H1 (cell line): ENCODE measurements around the gene YWHAQ. TPM values are rescaled to one million over a fixed set of nuclear protein-coding genes. Genes with fewer than 3 reads are reported as not detected.

Source experiments
- CTCF ChIA-PET: fragments of 300-600 bp; sonication (Branson Sonifier 250); formaldehyde crosslinking; loops from one replicate; lab custom pipeline; 2021; ENCODE audit not compliant: partially characterized antibody; lab: Charles Lee
- POLR2A ChIA-PET: fragments of 300-600 bp; sonication (Branson Sonifier 250); formaldehyde crosslinking; loops from one replicate; lab custom pipeline; 2021; ENCODE audit warnings: inconsistent platforms; ENCODE audit not compliant: partially characterized antibody; lab: Charles Lee
- DNase-seq, 2 experiments: peaks; one replicate each; pipeline versions ENCODE4 v3.0.0 to v3.0.0-alpha.2; 2010 to 2022; ENCODE audit warnings: low spot score in 2 of 2, low read depth in 1 of 2, mixed read lengths in 1 of 2
- FAIRE-seq: peaks from 2 replicates; lab custom pipeline; 2011; peaks lifted over from hg19 to GRCh38; lab: Jason Lieb, UNC
- H2AFZ ChIP-seq: 2 replicates; pipeline ENCODE4 v1.8.1; 2012; ENCODE audit warnings: low read length, inconsistent platforms
- H2AK5ac ChIP-seq: 2 replicates; pipeline ENCODE4 v1.6.1; 2013; ENCODE audit warnings: low read depth, low read length
- H2BK120ac ChIP-seq: replicated peaks from 2 replicates; pipeline ENCODE3; 2013; ENCODE audit warnings: low read depth, low read length, inconsistent platforms
- H2BK12ac ChIP-seq: 2 replicates; pipeline ENCODE4 v1.6.1; 2013; ENCODE audit warnings: low read depth, low read length
- H2BK15ac ChIP-seq: 2 replicates; pipeline ENCODE4 v1.6.1; 2013; ENCODE audit warnings: low read length
- H2BK20ac ChIP-seq: 2 replicates; pipeline ENCODE4 v1.6.1; 2013; ENCODE audit warnings: low read length
- H2BK5ac ChIP-seq: 2 replicates; pipeline ENCODE4 v1.6.1; 2013; ENCODE audit warnings: low read depth, low read length
- H3K14ac ChIP-seq: 2 replicates; pipeline ENCODE4 v1.6.1; 2013; ENCODE audit warnings: inconsistent platforms; ENCODE audit not compliant: insufficient read length
- H3K18ac ChIP-seq: 2 replicates; pipeline ENCODE4 v1.6.1; 2013; ENCODE audit warnings: low read length; ENCODE audit errors: extremely low read depth
- H3K23ac ChIP-seq: 2 replicates; pipeline ENCODE4 v1.6.1; 2013; ENCODE audit warnings: inconsistent platforms; ENCODE audit not compliant: insufficient read length
- H3K23me2 ChIP-seq: 2 replicates; pipeline ENCODE4 v1.6.1; 2013; ENCODE audit warnings: low read depth, low read length
- H3K27ac ChIP-seq: 2 replicates; pipeline ENCODE4 v1.6.1; 2011; ENCODE audit warnings: low read depth, low read length, inconsistent platforms
- H3K27me3 ChIP-seq, 4 experiments: replicated peaks in 1 of 4; 1 replicate in 1 of 4; 2 replicates in 3 of 4; pipeline versions ENCODE4 v1.6.1 to v1.8.1; 2011 to 2013; ENCODE audit warnings: low read length in 3 of 4, mild to moderate bottlenecking in 3 of 4, inconsistent platforms in 2 of 4, mixed read lengths in 2 of 4, moderate library complexity in 1 of 4; ENCODE audit not compliant: control insufficient read depth in 3 of 4, insufficient read depth in 3 of 4; ENCODE audit errors: extremely low read depth in 1 of 4
- H3K36me3 ChIP-seq, 4 experiments: 2 replicates each; pipeline versions ENCODE4 v1.6.1 to v1.8.1; 2011 to 2013; ENCODE audit warnings: mild to moderate bottlenecking in 4 of 4, low read length in 3 of 4, moderate library complexity in 2 of 4, control low read depth in 1 of 4, inconsistent platforms in 1 of 4; ENCODE audit not compliant: insufficient read depth in 4 of 4, control insufficient read depth in 2 of 4
- H3K4ac ChIP-seq: replicated peaks from 2 replicates; pipeline ENCODE3; 2013; ENCODE audit warnings: low read length, low read depth, mixed read lengths, inconsistent platforms; ENCODE audit not compliant: insufficient read length
- H3K4me1 ChIP-seq, 4 experiments: replicated peaks in 1 of 4; 1 replicate in 1 of 4; 2 replicates in 3 of 4; pipeline versions ENCODE4 v1.6.1 to v1.8.1; 2011 to 2013; ENCODE audit warnings: low read length in 3 of 4, inconsistent platforms in 2 of 4, mixed read lengths in 1 of 4; ENCODE audit not compliant: insufficient read depth in 4 of 4, control insufficient read depth in 3 of 4
- H3K4me2 ChIP-seq, 2 experiments: 2 replicates each; pipeline versions ENCODE4 v1.6.1 to v1.8.1; 2011 to 2013; ENCODE audit warnings: low read depth in 2 of 2, low read length in 2 of 2, control low read depth in 1 of 2, inconsistent platforms in 1 of 2, mild to moderate bottlenecking in 1 of 2; ENCODE audit not compliant: insufficient read depth in 1 of 2
- H3K4me3 ChIP-seq, 4 experiments: fragments of 200-600, 300-600 bp in 1 of 4; sonication (generic), shearing (Covaris generic), sonication (Bioruptor Twin) in 1 of 4; 2 replicates each; pipeline versions ENCODE4 v1.5.1 to v1.8.1; 2011 to 2016; ENCODE audit warnings: low read length in 4 of 4, low read depth in 3 of 4, control low read depth in 2 of 4, inconsistent platforms in 2 of 4, mild to moderate bottlenecking in 2 of 4, mixed read lengths in 1 of 4, moderate library complexity in 1 of 4; ENCODE audit not compliant: insufficient read depth in 2 of 4; ENCODE audit errors: extremely low read depth in 1 of 4
- H3K56ac ChIP-seq: replicated peaks from 2 replicates; pipeline ENCODE3; 2013; ENCODE audit warnings: low read depth, mild to moderate bottlenecking, mixed read lengths, low read length, inconsistent platforms; ENCODE audit not compliant: insufficient read length
- H3K79me1 ChIP-seq: 2 replicates; pipeline ENCODE4 v1.6.1; 2013; ENCODE audit warnings: low read depth, low read length, control low read depth
- H3K79me2 ChIP-seq, 2 experiments: 2 replicates each; pipeline versions ENCODE4 v1.6.1 to v1.8.1; 2012 to 2013; ENCODE audit warnings: low read length in 2 of 2, mild to moderate bottlenecking in 2 of 2, inconsistent platforms in 1 of 2; ENCODE audit not compliant: insufficient read depth in 2 of 2, control insufficient read depth in 1 of 2
- H3K9ac ChIP-seq, 4 experiments: replicated peaks in 1 of 4; 1 replicate in 1 of 4; 2 replicates in 3 of 4; pipeline versions ENCODE4 v1.6.1 to v1.8.1; 2011 to 2013; ENCODE audit warnings: low read depth in 3 of 4, low read length in 3 of 4, control low read depth in 2 of 4, mild to moderate bottlenecking in 2 of 4, moderate library complexity in 2 of 4, inconsistent platforms in 1 of 4; ENCODE audit errors: extremely low read depth in 1 of 4
- H3K9me3 ChIP-seq, 2 experiments: 2 replicates each; pipeline versions ENCODE4 v1.6.1 to v1.8.1; 2012 to 2013; ENCODE audit warnings: mild to moderate bottlenecking in 2 of 2, moderate library complexity in 2 of 2, control low read depth in 1 of 2, inconsistent platforms in 1 of 2, low read depth in 1 of 2, low read length in 1 of 2, mixed read lengths in 1 of 2; ENCODE audit not compliant: insufficient read depth in 2 of 2
- H4K20me1 ChIP-seq, 2 experiments: replicated peaks in 1 of 2; 2 replicates each; pipeline versions ENCODE3 to v1.8.1; 2011 to 2013; ENCODE audit warnings: inconsistent platforms in 2 of 2, low read length in 2 of 2, mild to moderate bottlenecking in 1 of 2; ENCODE audit not compliant: insufficient read depth in 2 of 2, control insufficient read depth in 1 of 2
- H4K5ac ChIP-seq: 2 replicates; pipeline ENCODE4 v1.6.1; 2013; ENCODE audit warnings: low read length, low read depth, mixed read lengths, inconsistent platforms; ENCODE audit not compliant: insufficient read length
- H4K8ac ChIP-seq: 2 replicates; pipeline ENCODE4 v1.8.0; 2013; ENCODE audit warnings: mild to moderate bottlenecking, moderate library complexity, low read length, inconsistent platforms; ENCODE audit not compliant: insufficient read depth; ENCODE audit errors: extremely low read depth
- H4K91ac ChIP-seq: replicated peaks from 2 replicates; pipeline ENCODE3; 2013; ENCODE audit warnings: low read length, mixed read lengths, inconsistent platforms; ENCODE audit not compliant: insufficient read length
- BACH1 ChIP-seq: IDR thresholded peaks from 2 replicates; pipeline ENCODE4 v1.6.1; 2012; ENCODE audit warnings: low read length, improper control_type of control experiment
- BCL11A ChIP-seq, 2 experiments: IDR thresholded peaks; one replicate each; pipeline ENCODE4 v1.6.1; 2011; ENCODE audit warnings: low read depth in 2 of 2, low read length in 2 of 2, mild to moderate bottlenecking in 2 of 2
- CHD2 ChIP-seq: IDR thresholded peaks from 2 replicates; pipeline ENCODE4 v1.6.1; 2012; ENCODE audit warnings: low read length, improper control_type of control experiment
- CTCF ChIP-seq, 3 experiments: IDR thresholded peaks; 1 replicate in 2 of 3; 2 replicates in 1 of 3; pipeline versions ENCODE4 v1.5.1 to v1.6.1; 2011; ENCODE audit warnings: low read length in 3 of 3, mild to moderate bottlenecking in 3 of 3, inconsistent platforms in 2 of 3, low read depth in 1 of 3, moderate library complexity in 1 of 3; ENCODE audit not compliant: insufficient read depth in 1 of 3; ENCODE audit errors: control extremely low read depth in 1 of 3
- KDM4A ChIP-seq: IDR thresholded peaks from one replicate; pipeline ENCODE4 v1.7.1; 2012; ENCODE audit warnings: low read depth, mild to moderate bottlenecking, moderate library complexity, low read length, inconsistent platforms; ENCODE audit not compliant: severe bottlenecking
- NANOG ChIP-seq: IDR thresholded peaks from 2 replicates; pipeline ENCODE4 v1.6.1; 2011; ENCODE audit warnings: low read length, low read depth, mild to moderate bottlenecking, inconsistent platforms; ENCODE audit not compliant: insufficient read depth, poor library complexity, severe bottlenecking
- NRF1 ChIP-seq: IDR thresholded peaks from 2 replicates; pipeline ENCODE4 v1.6.1; 2011; ENCODE audit warnings: mild to moderate bottlenecking, low read depth, low read length, improper control_type of control experiment
- RFX5 ChIP-seq: IDR thresholded peaks from 2 replicates; pipeline ENCODE4 v1.6.1; 2011; ENCODE audit warnings: low read depth, low read length, improper control_type of control experiment, borderline replicate concordance
- SP1 ChIP-seq: IDR thresholded peaks from 2 replicates; pipeline ENCODE4 v1.6.1; 2011; ENCODE audit warnings: low read depth, low read length
- SP4 ChIP-seq: IDR thresholded peaks from 2 replicates; pipeline ENCODE4 v1.6.1; 2012; ENCODE audit warnings: low read length, inconsistent platforms
- SUZ12 ChIP-seq: fragments of 200-600 bp; sonication (generic); IDR thresholded peaks from 2 replicates; pipeline ENCODE4 v1.6.1; 2012; ENCODE audit warnings: mild to moderate bottlenecking, inconsistent platforms, low read length, moderate library complexity, mixed read lengths
- TBP ChIP-seq: IDR thresholded peaks from 2 replicates; pipeline ENCODE4 v1.6.1; 2011; ENCODE audit warnings: low read depth, low read length, improper control_type of control experiment
- TCF12 ChIP-seq: IDR thresholded peaks from 2 replicates; pipeline ENCODE4 v1.6.1; 2011; ENCODE audit warnings: low read depth, mild to moderate bottlenecking, low read length
- WGBS, 2 experiments: shearing (Covaris generic) in 1 of 2; methylation state at CpG; one replicate each; pipeline versions ENCODE4 v1.1.6 to v1.1.7; 2013 to 2015; ENCODE audit warnings: low lambda C conversion rate in 2 of 2, mixed read lengths in 2 of 2, inconsistent platforms in 1 of 2, low coverage in 1 of 2, missing lambda C conversion rate in 1 of 2; ENCODE audit not compliant: insufficient replicate concordance in 2 of 2, insufficient coverage in 1 of 2, insufficient read length in 1 of 2; ENCODE audit errors: extremely low coverage in 1 of 2, missing lambda C conversion rate in 1 of 2; 5-methylcytosine and 5-hydroxymethylcytosine counted together
- polyA plus RNA-seq, 7 experiments: library from polyadenylated mRNA; depleted of rRNA in 3 of 7; stranded (reverse) in 5 of 7; unstranded in 2 of 7; fragments of >200 nt in 5 of 7; fragments of 200-250 nt in 2 of 7; gene quantifications; 1 replicate in 5 of 7; 2 replicates in 1 of 7; 4 replicates in 1 of 7; pipeline versions ENCODE4 v1.2.1 to v1.2.3, GENCODE V29; 2011 to 2013; ENCODE audit warnings: missing spikeins in 2 of 7, mixed read lengths in 2 of 7
- total RNA-seq: library from RNA; stranded (reverse); fragmentation: NEBNext Ultra II Directional; extraction: Animal tissue kit (Norgen Biotek cat#: 25700); gene quantifications from 2 replicates; pipeline ENCODE4 v1.2.1, GENCODE V29; 2021

YWHAQ gene
- total and polyA plus RNA-seq, 2 of the 8 experiments (the other 6 are each of a cell fraction or from before 2014, with no cell fraction given): 244 to 480 TPM

GRCh38 chr2:9666306-9666705 is 35.5 kb upstream of the YWHAQ start:
- H3K14ac ChIP-seq: no peak overlapping the region
- no peak overlapping the region for H4K91ac ChIP-seq
- H4K8ac ChIP-seq: no peak overlapping the region
- no peak overlapping the region for H3K9ac ChIP-seq
- H2BK15ac ChIP-seq: no peak overlapping the region
- H4K5ac ChIP-seq: no peak overlapping the region
- POLR2A ChIA-PET: interaction anchor here (1.2 kb wide), 1 partner anchor 35 kb away, joined by 3 read pairs; the partner anchor contains the start of gene YWHAQ
- H3K4me2 ChIP-seq: no peak overlapping the region
- no peak overlapping the region for H3K18ac ChIP-seq
- H3K36me3 ChIP-seq: no peaks in the 10 kb centered on the region
- H3K23me2 ChIP-seq: no peaks in the 10 kb centered on the region
- H3K4ac ChIP-seq: no peak overlapping the region
- H2BK5ac ChIP-seq: no peak overlapping the region
- H2BK20ac ChIP-seq: no peak overlapping the region
- H2BK12ac ChIP-seq: no peak overlapping the region
- no peaks in the 10 kb centered on the region for H3K9me3 ChIP-seq
- no peak overlapping the region for H2AK5ac ChIP-seq
- H2BK120ac ChIP-seq: no peak overlapping the region
- H3K79me2 ChIP-seq: no peaks in the 10 kb centered on the region
- H3K4me1 ChIP-seq: no peaks in the 10 kb centered on the region
- H4K20me1 ChIP-seq: no peaks in the 10 kb centered on the region
- 95% methylated on average over 3 of the region's 3 CpGs; no CpG with 5 or more reads in 1 of the 2 experiments for WGBS, 2 experiments
- H3K56ac ChIP-seq: no peak overlapping the region
- no peak overlapping the region for H2AFZ ChIP-seq
- no peak overlapping the region for H3K27ac ChIP-seq
- CTCF ChIA-PET: interaction anchor here (0.5 to 1.7 kb wide), 4 partner anchors 8 to 107 kb away, joined by 3 to 5 read pairs (median 4); no protein-coding TSS in a partner anchor
- H3K27me3 ChIP-seq: 0 out of 7 replicates have a peak, but pooled peaks cover 0 to 2% (median 0%) of the 10 kb centered on the region in 4 experiments
- H3K23ac ChIP-seq: no peak overlapping the region
- FAIRE-seq: no peak
- no peak overlapping the region for H3K4me3 ChIP-seq
- no peaks in the 10 kb centered on the region for H3K79me1 ChIP-seq
- no peak for DNase-seq
- TF ChIP-seq TCF12 (no peak), NANOG (no peak), CHD2 (no peak), BACH1 (no peak), KDM4A (no peak), BCL11A (IDR thresholded peaks at IDR 0.05; ENCODE audit: low read depth in 2 of 2, low read length in 2 of 2) (no peak), CTCF (IDR thresholded peaks at IDR 0.05; ENCODE audit: control extremely low read depth in 1 of 3, insufficient read depth in 1 of 3, low read depth in 1 of 3, low read length in 3 of 3) (no peak), SP4 (no peak), SP1 (no peak), RFX5 (no peak), NRF1 (no peak), SUZ12 (no peak), TBP (no peak)
